ENCODE measurements around the gene KIAA0319L. TPM values are rescaled to one million over a fixed set of nuclear protein-coding genes. Genes with fewer than 3 reads are reported as not detected.

Gene KIAA0319L
- total and polyA plus RNA-seq, 2 experiments from 2014 or later, result 27.2 to 75.1 TPM

- Histone ChIP-seq H3K79me2 (replicated peaks; ENCODE audit: insufficient read depth) (no peaks in the 10 kb centered on the region), H3K9me2 (ENCODE audit: insufficient read depth) (no peaks in the 10 kb centered on the region), H3K27ac (ENCODE audit: low read depth) (no peak overlapping the region), H3K27me3 (ENCODE audit: insufficient read depth) (peaks cover 100% of the 10 kb centered on the region), H3F3A (replicated peaks; ENCODE audit: low read depth) (peaks cover 27% of the 10 kb centered on the region), H3K4me1 (ENCODE audit: insufficient read depth) (peaks cover 38% of the 10 kb centered on the region), H3K4me2 (peak overlapping the region; percentile 99), H4K20me1 (replicated peaks; ENCODE audit: insufficient read depth) (0 out of 2 replicates have a peak, but pooled peaks cover 2% of the 10 kb centered on the region), H3K36me3 (ENCODE audit: insufficient read depth) (no peaks in the 10 kb centered on the region; the same call in 1 of the 2 replicates), H3K4me3 (peak overlapping the region; percentile 84), H2AFZ (peak overlapping the region; percentile 43; the same call in 1 of the 2 replicates)
- no peak overlapping the region for H3K27ac Mint-ChIP-seq
- H3K9me3 Mint-ChIP-seq, result no peaks in the 10 kb centered on the region
- no peaks in the 10 kb centered on the region; the same call in 2 of the 3 replicates for H3K36me3 Mint-ChIP-seq (ENCODE audit: low read depth)
- TF ChIP-seq ETS1 (IDR thresholded peaks at IDR 0.05) (no peak), EZH2 (IDR thresholded peaks at IDR 0.05; ENCODE audit: low read depth, unreplicated experiment) (peak; percentile 90)
- peaks cover 32% of the 10 kb centered on the region for H3K4me1 Mint-ChIP-seq
- peak overlapping the region; percentile 47 for H3K4me3 Mint-ChIP-seq
- peaks cover 94% of the 10 kb centered on the region for H3K27me3 Mint-ChIP-seq (ENCODE audit: insufficient read depth, low read depth, poor library complexity)
- DNase-seq (ENCODE audit: low spot score), result peak; percentile 55
- ATAC-seq, result peak; percentile 1
These were observed 17.6 kb upstream of the KIAA0319L start for GRCh38 chr1:35574655-35575415.

GRCh38 chr1:35574125-35574654 lies 17.0 kb upstream of the KIAA0319L start:
- no peaks in the 10 kb centered on the region for H3K79me2 ChIP-seq (replicated peaks; ENCODE audit: insufficient read depth)
- Mint-ChIP-seq H3K9me3 (no peaks in the 10 kb centered on the region), H3K27ac (no peak overlapping the region), H3K4me3 (peak overlapping the region; percentile 47), H3K4me1 (peaks cover 32% of the 10 kb centered on the region), H3K27me3 (ENCODE audit: insufficient read depth, low read depth, poor library complexity) (peaks cover 89% of the 10 kb centered on the region), H3K36me3 (ENCODE audit: low read depth) (no peaks in the 10 kb centered on the region; the same call in 2 of the 3 replicates)
- H3K27ac ChIP-seq (ENCODE audit: low read depth), result no peak overlapping the region
- DNase-seq (ENCODE audit: low spot score) (peak; percentile 37), ATAC-seq (no peak)
- H3K4me1 ChIP-seq (ENCODE audit: insufficient read depth), result peaks cover 38% of the 10 kb centered on the region
- H3K27me3 ChIP-seq (ENCODE audit: insufficient read depth), result peaks cover 100% of the 10 kb centered on the region
- no peaks in the 10 kb centered on the region; the same call in 1 of the 2 replicates for H3K36me3 ChIP-seq (ENCODE audit: insufficient read depth)
- H3F3A ChIP-seq (replicated peaks; ENCODE audit: low read depth), result peaks cover 24% of the 10 kb centered on the region
- no peak for TF ChIP-seq POLR2AphosphoS5 (IDR thresholded peaks at IDR 0.05; ENCODE audit: low read depth)
- TF ChIP-seq EZH2phosphoT487 (IDR thresholded peaks at IDR 0.05; ENCODE audit: unreplicated experiment), result peak; percentile 34
- no peak for TF ChIP-seq CREB1 (CRISPR knock-in tag; IDR thresholded peaks at IDR 0.05; ENCODE audit: low read depth)
- H2AFZ ChIP-seq, result peak overlapping the region; percentile 43
- no peaks in the 10 kb centered on the region for H4K20me1 ChIP-seq (replicated peaks; ENCODE audit: insufficient read depth)
- H3K4me3 ChIP-seq, result peak overlapping the region; percentile 84
- no peaks in the 10 kb centered on the region for H3K9me2 ChIP-seq (ENCODE audit: insufficient read depth)
- H3K4me2 ChIP-seq, result peak overlapping the region; percentile 99

Measured in GM23338 (cell line).